GM12878 (cell line): ENCODE data around the gene KLF4. TPM values are rescaled to one million over a fixed set of nuclear protein-coding genes. Genes with fewer than 3 reads are reported as not detected.

ENCODE experiments used
- ATAC-seq: fragments of 200-7000 bp; cut with Tn5 transposase; 3 replicates; pipeline ENCODE4 v1.9.1; 2020; ENCODE audit warnings: mild to moderate bottlenecking, moderate library complexity
- BruUV-seq: library from RNA; stranded (reverse); fragments of 400-500 nt; replicated peaks from 2 replicates; lab custom pipeline; 2021; lab: Mats Ljungman, UMichigan
- CTCF ChIA-PET: fragments of 300-600 bp; sonication (Branson Sonifier 250); formaldehyde crosslinking; extraction: SDS; loops from one replicate; lab custom pipeline; 2021; ENCODE audit warnings: inconsistent platforms; lab: Yijun Ruan, JAX
- POLR2A ChIA-PET: fragments of 350-600 bp; formaldehyde crosslinking; extraction: SDS; loops from one replicate; lab custom pipeline; 2021; ENCODE audit warnings: inconsistent platforms; lab: Charles Lee
- RAD21 ChIA-PET: fragments of 300-600 bp; sonication (Branson Sonifier 250); formaldehyde crosslinking; loops from one replicate; lab custom pipeline; 2023; ENCODE audit warnings: antibody characterized with exemption; ENCODE audit not compliant: unreplicated experiment; lab: Charles Lee
- SMC1A ChIA-PET: fragments of 300-600 bp; sonication (Branson Sonifier 250); formaldehyde crosslinking; loops from one replicate; lab custom pipeline; 2023; ENCODE audit not compliant: unreplicated experiment, uncharacterized antibody; lab: Charles Lee
- DNase-seq: peaks from one replicate; pipeline ENCODE4 v3.0.0-alpha.2; 2011; ENCODE audit warnings: low read depth, low spot score
- FAIRE-seq: peaks from 3 replicates; lab custom pipeline; 2011; peaks lifted over from hg19 to GRCh38; lab: Jason Lieb, UNC
- H2AFZ ChIP-seq: 2 replicates; pipeline ENCODE4 v1.6.0; 2011; ENCODE audit warnings: low read depth, low read length, control low read depth; ENCODE audit not compliant: control insufficient read depth
- H3K27ac ChIP-seq: 2 replicates; pipeline ENCODE4 v1.5.1; 2011; ENCODE audit warnings: control low read depth; ENCODE audit not compliant: control insufficient read depth, insufficient read depth
- H3K27me3 ChIP-seq, 2 experiments: replicated peaks in 1 of 2; 2 replicates each; pipeline versions ENCODE4 v1.6.0 to v1.6.1; 2011; ENCODE audit warnings: low read length in 1 of 2; ENCODE audit not compliant: control insufficient read depth in 2 of 2, insufficient read depth in 2 of 2
- H3K36me3 ChIP-seq, 2 experiments: 2 replicates each; pipeline ENCODE4 v1.5.1; 2011; ENCODE audit warnings: low read length in 1 of 2; ENCODE audit not compliant: control insufficient read depth in 2 of 2, insufficient read depth in 2 of 2
- H3K4me1 ChIP-seq: 2 replicates; pipeline ENCODE4 v1.6.1; 2011; ENCODE audit warnings: mild to moderate bottlenecking, low read length, moderate library complexity, mixed read lengths; ENCODE audit not compliant: control insufficient read depth, insufficient read depth
- H3K4me2 ChIP-seq: 2 replicates; pipeline ENCODE4 v1.6.0; 2011; ENCODE audit warnings: control low read depth; ENCODE audit not compliant: control insufficient read depth, insufficient read depth
- H3K4me3 ChIP-seq: fragments of 200-600 bp; sonication (generic); 2 replicates; pipeline ENCODE4 v1.5.1; 2016
- H3K79me2 ChIP-seq: 2 replicates; pipeline ENCODE4 v1.6.0; 2011; ENCODE audit warnings: low read length; ENCODE audit not compliant: control insufficient read depth, insufficient read depth
- H3K9ac ChIP-seq: 2 replicates; pipeline ENCODE4 v1.8.0; 2011; ENCODE audit warnings: low read length, control low read depth, mixed read lengths; ENCODE audit not compliant: control insufficient read depth, insufficient read depth
- H3K9me3 ChIP-seq: replicated peaks from 3 replicates; pipeline ENCODE4 v1.5.1; 2011; ENCODE audit warnings: mild to moderate bottlenecking, low read length; ENCODE audit not compliant: control insufficient read depth, insufficient read depth
- H4K20me1 ChIP-seq: 2 replicates; pipeline ENCODE4 v1.6.0; 2011; ENCODE audit not compliant: control insufficient read depth, insufficient read depth
- CREB1 ChIP-seq: IDR thresholded peaks from 2 replicates; pipeline ENCODE4 v1.6.1; 2012; ENCODE audit warnings: low read depth, mild to moderate bottlenecking, inconsistent platforms
- E2F4 ChIP-seq: IDR thresholded peaks from 2 replicates; pipeline ENCODE4 v1.6.1; 2012; ENCODE audit warnings: low read depth, low read length, improper control_type of control experiment
- MTA2 ChIP-seq: fragments of 450-650 bp; IDR thresholded peaks from 2 replicates; pipeline ENCODE4 v1.6.1; 2016; ENCODE audit warnings: low read depth, mild to moderate bottlenecking, moderate library complexity
- SREBF2 ChIP-seq: IDR thresholded peaks from 2 replicates; pipeline ENCODE4 v1.6.1; 2012; ENCODE audit warnings: mild to moderate bottlenecking, low read length
- SUZ12 ChIP-seq: fragments of 200-600 bp; sonication (generic); IDR thresholded peaks from one replicate; pipeline ENCODE4 v1.6.1; 2018; ENCODE audit warnings: antibody characterized with exemption, mild to moderate bottlenecking; ENCODE audit not compliant: unreplicated experiment
- ZBTB33 ChIP-seq: fragments of 450-650 bp; IDR thresholded peaks from 2 replicates; pipeline ENCODE4 v1.6.1; 2017; ENCODE audit warnings: mild to moderate bottlenecking
- ZNF217 ChIP-seq: fragments of 450-650 bp; IDR thresholded peaks from 2 replicates; pipeline ENCODE4 v1.6.1; 2017; ENCODE audit warnings: antibody characterized with exemption, mild to moderate bottlenecking
- WGBS: methylation state at CpG from one replicate; pipeline ENCODE4 v1.1.6; 2016; ENCODE audit warnings: low lambda C conversion rate; ENCODE audit not compliant: insufficient replicate concordance, insufficient coverage; ENCODE audit errors: missing lambda C conversion rate; 5-methylcytosine and 5-hydroxymethylcytosine counted together
- in situ Hi-C: fragments of 300-500 bp; cut with MboI; formaldehyde crosslinking; loops from 9 replicates; pipeline ENCODE4 v1.14.3; 2018; ENCODE audit warnings: mixed read lengths
- intact Hi-C: fragments of 100-400 bp; cut with micrococcal nuclease; formaldehyde crosslinking; loops from one replicate; pipeline ENCODE4 v1.14.2; 2022; ENCODE audit not compliant: unreplicated experiment
- polyA plus RNA-seq, 11 experiments: library from polyadenylated mRNA; depleted of rRNA in 4 of 11; unstranded in 6 of 11; stranded (reverse) in 5 of 11; fragments of >200 nt; fragmentation: Nextera tagmentation in 4 of 11; fragmentation: Illumina TruSeq in 1 of 11; extraction: Ambion mirVana in 4 of 11; extraction: Trizol in 1 of 11; gene quantifications; 1 replicate in 1 of 11; 2 replicates in 10 of 11; pipeline versions ENCODE4 v1.2.1 to v1.2.3, GENCODE V29; 2011 to 2016; ENCODE audit warnings: inconsistent platforms in 2 of 11, missing spikeins in 2 of 11, low read depth in 1 of 11
- total RNA-seq, 4 experiments: library from RNA; depleted of rRNA in 3 of 4; stranded (reverse); fragments of >200 nt in 3 of 4; fragmentation: Illumina TruSeq in 1 of 4; extraction: Trizol in 1 of 4; gene quantifications; 2 replicates each; pipeline versions ENCODE4 v1.2.1 to v1.2.3, GENCODE V29; 2013 to 2021
- TF ChIP-seq, protein P1 (sequence below): fragments of 450-650 bp; conservative IDR thresholded peaks from 2 replicates; pipeline ENCODE4 v1.6.1; 2017; ENCODE audit warnings: mild to moderate bottlenecking, moderate library complexity

The KLF4 gene
- total and polyA plus RNA-seq, 10 of the 15 experiments (the other 5 are each of a cell fraction or from before 2014, with no cell fraction given), result 0.03 to 0.40 (median 0.10) TPM; not detected in 1

GRCh38 chr9:107439991-107440456, 49.5 kb downstream of the KLF4 start:
- ATAC-seq (no peak), DNase-seq (no peak), FAIRE-seq (no peak)
- ChIA-PET POLR2A (no interaction called here), RAD21 (interaction anchor here (0.7 kb wide), 1 partner anchor 1129 kb away, joined by 3 read pairs; no protein-coding TSS in a partner anchor), CTCF (interaction anchor here (0.7 kb wide), 1 partner anchor 610 kb away, joined by 4 read pairs; no protein-coding TSS in a partner anchor), SMC1A (no interaction called here)
- no TSS peak for BruUV-seq
- Histone ChIP-seq H3K4me1 (no peaks in the 10 kb centered on the region), H3K4me2 (no peak overlapping the region), H3K79me2 (no peaks in the 10 kb centered on the region), H3K27ac (no peak overlapping the region), H3K9ac (no peak overlapping the region), H3K9me3 (no peaks in the 10 kb centered on the region), H3K27me3 (no peaks in the 10 kb centered on the region), H2AFZ (no peak overlapping the region), H3K4me3 (no peak overlapping the region), H3K36me3 (no peaks in the 10 kb centered on the region), H4K20me1 (no peaks in the 10 kb centered on the region)
- in situ Hi-C loops, result no loop called here
- TF ChIP-seq SREBF2, result no peak
- no peak for TF ChIP-seq MTA2
- intact Hi-C loops, result no loop called here
- 10% methylated on average over 3 of the region's 3 CpGs for WGBS

GRCh38 chr9:107438211-107439031, 51.1 kb downstream of the KLF4 start:
- WGBS, result 27% methylated on average over 7 of the region's 7 CpGs
- in situ Hi-C loops (no loop called here), intact Hi-C loops (no loop called here)
- ATAC-seq (no peak), DNase-seq (no peak), FAIRE-seq (no peak)
- ChIA-PET RAD21 (interaction anchor here (0.6 kb wide), 1 partner anchor 10 kb away, joined by 3 read pairs; no protein-coding TSS in a partner anchor), SMC1A (interaction anchor here (0.8 to 1.8 kb wide), 2 partner anchors 10 to 89 kb away, joined by 3 to 4 read pairs; no protein-coding TSS in a partner anchor), POLR2A (no interaction called here), CTCF (interaction anchor here (0.7 kb wide), 1 partner anchor 52 kb away, joined by 6 read pairs; no protein-coding TSS in a partner anchor)
- no peaks in the 10 kb centered on the region for H3K79me2 ChIP-seq
- no peak overlapping the region for H3K9ac ChIP-seq
- H4K20me1 ChIP-seq, result no peaks in the 10 kb centered on the region
- H3K4me3 ChIP-seq, result no peak overlapping the region
- H3K27me3 ChIP-seq, result no peaks in the 10 kb centered on the region
- TF ChIP-seq CREB1 (no peak), SUZ12 (no peak), ZNF217 (no peak), E2F4 (no peak), ZBTB33 (no peak)
- TF ChIP-seq, protein P1, sequence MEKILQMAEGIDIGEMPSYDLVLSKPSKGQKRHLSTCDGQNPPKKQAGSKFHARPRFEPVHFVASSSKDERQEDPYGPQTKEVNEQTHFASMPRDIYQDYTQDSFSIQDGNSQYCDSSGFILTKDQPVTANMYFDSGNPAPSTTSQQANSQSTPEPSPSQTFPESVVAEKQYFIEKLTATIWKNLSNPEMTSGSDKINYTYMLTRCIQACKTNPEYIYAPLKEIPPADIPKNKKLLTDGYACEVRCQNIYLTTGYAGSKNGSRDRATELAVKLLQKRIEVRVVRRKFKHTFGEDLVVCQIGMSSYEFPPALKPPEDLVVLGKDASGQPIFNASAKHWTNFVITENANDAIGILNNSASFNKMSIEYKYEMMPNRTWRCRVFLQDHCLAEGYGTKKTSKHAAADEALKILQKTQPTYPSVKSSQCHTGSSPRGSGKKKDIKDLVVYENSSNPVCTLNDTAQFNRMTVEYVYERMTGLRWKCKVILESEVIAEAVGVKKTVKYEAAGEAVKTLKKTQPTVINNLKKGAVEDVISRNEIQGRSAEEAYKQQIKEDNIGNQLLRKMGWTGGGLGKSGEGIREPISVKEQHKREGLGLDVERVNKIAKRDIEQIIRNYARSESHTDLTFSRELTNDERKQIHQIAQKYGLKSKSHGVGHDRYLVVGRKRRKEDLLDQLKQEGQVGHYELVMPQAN, result no peak
- no peak overlapping the region for H3K27ac ChIP-seq
- H3K4me2 ChIP-seq, result no peak overlapping the region
- H3K9me3 ChIP-seq, result no peaks in the 10 kb centered on the region
- no peaks in the 10 kb centered on the region for H3K4me1 ChIP-seq
- no peaks in the 10 kb centered on the region for H3K36me3 ChIP-seq
- BruUV-seq, result no TSS peak
- H2AFZ ChIP-seq, result no peak overlapping the region
